Effector CD4-positive, alpha-beta T cell (primary cell): ENCODE measurements around the gene HMGA1.
"Not testable (repeated sequence)": the region's sequence is repeated elsewhere in the genome, so short reads cannot be mapped to it uniquely, and the experiment has no call there.

Experiments used
- DNase-seq: peaks from one replicate; pipeline ENCODE4 v3.0.0-alpha.2; 2020

Gene HMGA1

DNA sequence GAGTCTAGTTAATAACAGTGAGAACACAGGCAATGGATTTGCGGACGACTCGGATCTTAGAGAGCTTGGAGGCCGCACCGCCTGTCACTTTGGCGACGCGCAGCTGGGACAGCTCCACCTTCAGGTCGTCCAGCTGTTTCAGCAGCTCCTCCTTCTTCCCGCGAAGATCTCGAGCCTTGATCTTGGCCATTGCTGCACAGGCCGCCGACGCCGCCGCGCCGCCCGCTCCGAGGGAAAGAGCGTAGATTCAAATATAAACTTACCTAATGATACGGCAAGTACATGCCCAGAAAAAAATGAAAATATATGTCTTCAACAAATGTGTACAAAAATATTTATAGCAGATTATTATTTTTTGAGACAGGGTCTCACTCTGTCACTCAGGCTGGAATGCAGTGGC is 26.8 kb downstream of the HMGA1 start:
- not testable (repeated sequence) for DNase-seq

DNA sequence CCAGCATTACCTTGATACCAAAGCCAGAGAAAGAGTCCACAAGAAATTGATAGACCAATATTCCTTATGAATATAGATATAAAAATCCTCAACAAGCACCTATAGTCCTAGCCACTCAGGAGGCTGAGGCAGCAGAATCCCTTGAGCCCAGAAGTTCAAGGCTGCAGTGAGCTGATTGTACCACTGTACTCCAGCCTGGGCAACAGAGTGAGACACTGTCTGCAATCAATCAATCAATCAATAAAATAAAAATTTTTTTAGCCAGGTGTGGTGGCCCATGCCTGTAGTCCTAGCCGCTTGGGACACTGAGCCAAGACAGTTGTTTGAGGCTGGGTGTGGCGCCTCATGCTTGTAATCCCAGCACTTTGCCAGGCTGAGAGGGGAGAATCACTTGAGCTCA is 31.1 kb downstream of the HMGA1 start:
- no peak for DNase-seq

DNA sequence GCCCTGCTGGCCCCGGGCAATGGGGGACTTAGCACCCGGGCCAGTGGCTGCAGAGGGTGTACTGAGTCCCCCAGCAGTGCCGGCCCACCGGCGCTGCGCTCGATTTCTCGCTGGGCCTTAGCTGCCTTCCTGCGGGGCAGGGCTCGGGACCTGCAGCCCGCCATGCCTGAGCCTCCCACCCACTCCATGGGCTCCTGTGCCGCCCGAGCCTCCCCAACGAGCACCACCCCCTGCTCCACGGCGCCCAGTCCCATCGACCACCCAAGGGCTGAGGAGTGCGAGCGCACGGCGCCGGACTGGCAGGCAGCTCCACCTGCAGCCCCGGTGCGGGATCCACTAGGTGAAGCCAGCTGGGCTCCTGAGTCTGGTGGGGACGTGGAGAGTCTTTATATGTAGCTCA is 32.5 kb downstream of the HMGA1 start:
- not testable (repeated sequence) for DNase-seq

DNA sequence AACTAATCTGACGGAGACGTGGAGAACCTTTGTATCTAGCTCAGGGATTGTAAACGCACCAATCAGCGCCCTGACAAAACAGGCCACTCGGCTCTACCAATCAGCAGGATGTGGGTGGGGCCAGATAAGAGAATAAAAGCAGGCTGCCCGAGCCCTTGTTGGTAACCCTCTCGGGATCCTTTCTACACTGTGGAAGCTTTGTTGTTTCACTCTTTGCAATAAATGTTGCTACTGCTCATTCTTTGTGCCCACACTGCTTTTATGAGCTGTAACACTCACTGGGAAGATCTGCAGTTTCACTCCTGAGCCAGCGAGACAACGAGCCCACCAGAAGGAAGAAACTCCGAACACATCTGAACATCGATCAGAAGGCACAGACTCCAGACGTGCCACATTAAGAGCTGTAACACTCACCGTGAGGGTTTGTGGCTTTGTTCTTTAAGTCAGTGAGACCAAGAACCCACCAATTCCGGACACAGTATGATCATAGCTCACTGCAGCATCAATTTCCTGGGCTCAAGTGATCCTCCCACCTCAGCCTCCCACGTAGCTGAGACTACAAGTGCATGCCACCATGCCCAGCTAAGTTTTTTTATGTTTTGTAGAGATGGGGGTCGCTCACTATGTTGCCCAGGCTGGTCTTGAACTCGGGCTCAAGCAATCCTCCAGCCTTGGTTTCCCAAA is 33.1 kb downstream of the HMGA1 start:
- not testable (repeated sequence) for DNase-seq

DNA sequence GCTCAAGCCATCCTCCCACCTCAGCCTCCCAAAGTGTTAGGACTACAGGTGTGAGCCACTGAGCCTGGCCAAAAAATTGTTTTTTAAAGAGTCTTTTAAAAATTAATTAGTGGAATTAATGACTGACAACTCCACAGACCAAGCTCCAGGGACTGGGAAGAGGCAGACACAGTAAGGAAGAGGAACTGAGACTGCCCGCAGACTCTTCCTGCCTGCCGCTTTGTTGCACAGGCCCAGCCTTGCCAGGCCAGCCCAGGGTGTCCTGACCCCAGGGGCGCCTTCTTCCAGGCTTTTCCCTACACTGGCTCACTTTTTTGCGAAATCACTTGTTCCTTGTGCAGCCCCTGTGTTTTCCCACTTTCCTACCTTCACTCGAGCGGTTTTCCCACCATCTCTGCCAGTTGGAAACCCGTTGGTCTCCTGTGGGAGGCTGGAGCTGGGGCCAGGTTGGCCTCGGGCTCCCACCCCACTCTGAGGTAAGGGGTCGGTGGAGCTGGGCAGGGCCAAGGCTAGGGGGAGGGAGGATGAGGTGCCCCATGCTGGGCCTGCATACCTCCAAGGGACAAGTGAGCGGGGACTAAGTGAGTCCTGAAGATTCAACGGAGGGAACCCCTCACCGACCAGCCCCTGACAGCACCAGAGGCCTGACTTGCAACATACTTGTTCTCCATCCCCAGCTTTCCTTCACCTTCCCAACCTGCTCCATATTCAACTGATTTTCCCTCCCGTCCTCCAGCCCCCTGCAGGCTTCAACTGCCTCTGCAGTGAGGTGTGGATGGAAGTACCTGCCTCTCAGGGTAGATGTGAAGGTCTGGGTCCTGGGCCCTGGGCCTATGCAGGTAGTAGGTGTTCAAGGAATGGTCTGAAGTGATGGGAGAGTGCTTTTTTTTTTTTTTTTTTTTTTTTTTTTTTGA is 35.6 kb downstream of the HMGA1 start:
- DNase-seq: no peak

DNA sequence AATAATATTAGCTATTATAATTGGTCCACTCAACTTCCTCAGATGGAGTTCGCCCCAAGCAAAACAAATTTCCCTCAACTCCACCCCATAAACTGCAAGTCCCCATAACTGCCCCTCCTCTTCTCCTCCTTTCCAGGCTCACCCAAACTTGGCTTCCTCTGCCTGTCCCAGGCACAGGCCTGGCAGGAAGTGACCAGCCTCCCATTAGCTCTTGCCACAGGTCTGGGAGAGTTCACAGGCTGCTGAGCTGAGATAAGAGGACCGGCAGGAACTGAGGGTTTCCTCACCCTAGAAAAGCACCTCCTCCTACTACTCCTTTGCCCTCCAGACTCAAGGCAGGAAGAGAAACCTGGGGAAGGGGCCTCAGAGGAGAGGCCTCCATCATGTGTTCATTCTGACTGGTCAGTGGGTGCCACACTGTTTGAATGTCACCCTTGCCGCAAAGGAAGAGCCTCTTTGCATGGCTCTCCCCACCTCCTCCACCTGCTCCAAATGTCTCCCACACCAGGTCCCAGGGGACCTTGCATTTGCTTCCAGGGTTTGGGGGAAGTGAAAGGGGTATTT is 36.7 kb downstream of the HMGA1 start:
- no peak for DNase-seq

DNA sequence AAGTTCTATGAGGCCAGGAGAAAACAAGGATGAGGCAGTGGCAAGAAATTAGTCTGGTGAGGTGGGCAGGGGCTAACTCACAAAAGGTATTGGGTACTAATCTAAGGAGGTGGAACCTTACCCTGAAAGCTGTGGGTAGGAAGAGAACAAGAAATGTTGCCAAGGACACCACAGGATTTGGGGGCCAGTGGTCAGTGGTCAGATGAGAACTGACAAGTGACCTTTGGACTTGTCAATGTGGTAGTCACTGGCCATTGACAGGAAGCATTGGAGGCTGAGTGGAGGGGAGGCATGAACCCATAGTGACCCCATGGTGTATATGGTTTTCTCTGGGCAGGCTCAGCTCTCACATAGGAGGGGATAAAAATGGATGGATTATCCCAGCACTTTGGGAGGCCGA is 37.5 kb downstream of the HMGA1 start:
- DNase-seq: no peak

DNA sequence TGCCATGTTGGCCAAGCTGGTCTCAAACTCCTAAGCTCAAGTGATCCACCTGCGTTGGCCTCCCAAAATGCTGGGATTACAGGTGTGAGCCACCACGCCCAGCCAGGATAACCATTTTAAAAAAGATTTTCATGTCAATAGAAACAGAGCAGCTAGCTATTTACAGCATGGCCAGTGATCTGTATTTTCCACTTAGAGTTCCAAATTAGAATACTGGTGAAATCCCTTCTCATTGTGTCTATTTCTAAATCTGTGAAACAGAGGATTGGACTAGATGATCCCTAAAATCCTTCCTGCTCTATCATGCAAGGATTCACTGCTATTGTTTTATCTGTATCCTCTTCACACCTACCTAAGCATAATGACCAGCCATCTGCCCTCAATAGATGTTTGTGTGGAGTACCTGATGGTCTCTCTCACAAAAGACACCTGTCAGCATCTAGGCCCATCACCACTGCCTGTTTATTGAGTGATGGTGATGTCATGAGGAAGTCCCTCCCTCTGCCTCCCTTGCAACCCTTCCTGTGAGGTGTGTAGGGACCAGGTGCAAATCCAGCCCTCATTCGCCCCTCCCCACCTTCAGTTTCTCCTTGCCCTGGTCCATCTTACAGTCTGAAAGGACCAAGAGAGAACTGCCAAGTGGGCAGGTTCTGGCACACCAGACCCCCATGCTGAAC is 38.6 kb downstream of the HMGA1 start:
- no peak for DNase-seq

DNA sequence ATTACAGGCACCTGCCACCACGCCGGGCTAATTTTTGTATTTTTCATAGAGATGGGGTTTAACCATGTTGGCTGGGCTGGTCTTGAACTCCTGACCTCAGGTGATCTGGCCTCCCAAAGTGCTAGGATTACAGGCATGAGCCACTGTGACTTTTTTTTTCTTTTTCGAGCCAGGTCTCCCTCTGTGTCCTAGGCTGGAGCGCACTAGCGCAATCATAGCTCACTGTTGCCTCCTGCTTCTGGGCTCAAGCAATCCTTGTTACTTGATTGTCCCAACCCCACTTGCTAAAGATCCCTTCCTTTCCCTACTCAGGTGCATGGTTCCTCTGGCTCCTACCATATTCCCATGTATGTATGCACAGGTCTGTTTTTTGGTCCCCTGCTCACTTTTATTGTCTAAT is 39.5 kb downstream of the HMGA1 start:
- DNase-seq: no peak

DNA sequence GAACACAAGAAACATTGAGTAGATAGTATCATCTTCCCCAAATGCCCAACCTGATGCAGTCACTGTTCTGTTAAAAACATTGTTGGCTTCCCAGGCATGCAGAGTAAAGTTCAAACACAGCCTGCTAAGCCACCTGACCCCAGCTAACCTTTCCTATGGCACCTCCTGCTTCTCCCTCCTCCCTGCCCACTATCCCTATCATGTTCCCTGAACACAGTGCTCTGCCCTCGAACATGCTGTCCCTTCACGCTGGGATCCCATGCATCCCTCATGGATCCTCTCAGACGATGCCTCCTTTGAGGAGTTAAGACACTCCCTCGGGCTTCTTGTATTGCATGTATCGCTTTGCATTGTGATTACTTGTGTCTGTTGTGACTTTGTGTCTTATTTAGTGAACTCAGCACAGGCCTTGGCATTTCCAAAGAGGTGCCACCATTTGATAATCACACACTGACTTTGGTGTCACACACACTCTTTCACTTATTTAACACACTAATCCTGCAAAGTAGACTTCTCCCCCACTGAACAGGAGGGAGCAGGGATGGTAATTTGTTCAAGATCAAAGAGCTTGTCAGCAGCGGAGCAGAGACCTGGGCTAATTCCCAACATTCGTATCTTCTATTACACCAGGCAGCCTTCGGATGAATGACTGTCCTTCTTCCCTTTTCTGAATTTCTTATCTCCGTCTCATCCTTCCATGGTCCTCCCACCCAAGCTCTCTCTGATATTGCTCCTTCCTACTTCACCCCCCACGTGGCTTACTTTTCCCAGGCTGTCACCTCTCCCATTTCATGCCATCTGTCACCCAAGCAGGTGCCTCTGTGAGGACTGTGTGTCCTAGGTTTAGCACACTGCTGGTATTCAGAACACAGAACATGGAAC is 40.4 kb downstream of the HMGA1 start:
- DNase-seq: no peak

DNA sequence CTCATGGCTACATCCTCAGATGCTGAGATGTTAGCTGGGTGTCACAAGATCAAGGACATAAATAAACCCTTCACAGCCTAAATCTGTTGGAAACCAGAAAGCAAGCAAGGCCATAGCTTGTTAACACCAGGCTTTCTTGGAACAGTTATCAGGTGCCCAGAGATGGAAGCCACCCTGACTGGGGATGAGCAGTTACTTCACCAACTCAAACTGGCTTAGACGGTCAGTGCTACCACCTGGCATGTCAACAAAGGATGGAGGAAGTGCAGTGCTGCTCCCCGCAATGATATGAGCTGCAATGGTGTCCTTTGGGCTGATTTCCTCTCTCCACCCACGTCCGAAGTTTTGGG is 41.1 kb downstream of the HMGA1 start:
- no peak for DNase-seq

DNA sequence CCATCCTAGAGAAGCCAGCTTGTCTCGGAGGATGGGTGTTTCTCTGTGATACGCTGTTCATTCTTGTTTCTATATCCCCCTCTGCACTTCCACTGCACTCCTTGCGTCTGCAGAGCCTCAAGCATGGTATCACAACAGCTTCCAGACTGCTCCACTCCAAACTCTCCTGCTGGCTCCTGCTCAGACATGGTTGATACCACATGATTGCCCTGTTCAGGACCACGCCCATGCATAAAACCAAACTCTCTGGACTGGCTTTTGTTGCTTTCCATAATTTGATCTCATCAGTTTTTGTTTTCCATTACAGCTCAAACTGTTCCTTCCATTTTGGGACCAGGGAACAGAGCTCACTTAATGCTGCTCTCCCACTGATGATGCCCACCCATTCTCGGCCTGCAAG is 42.2 kb downstream of the HMGA1 start:
- no peak for DNase-seq

DNA sequence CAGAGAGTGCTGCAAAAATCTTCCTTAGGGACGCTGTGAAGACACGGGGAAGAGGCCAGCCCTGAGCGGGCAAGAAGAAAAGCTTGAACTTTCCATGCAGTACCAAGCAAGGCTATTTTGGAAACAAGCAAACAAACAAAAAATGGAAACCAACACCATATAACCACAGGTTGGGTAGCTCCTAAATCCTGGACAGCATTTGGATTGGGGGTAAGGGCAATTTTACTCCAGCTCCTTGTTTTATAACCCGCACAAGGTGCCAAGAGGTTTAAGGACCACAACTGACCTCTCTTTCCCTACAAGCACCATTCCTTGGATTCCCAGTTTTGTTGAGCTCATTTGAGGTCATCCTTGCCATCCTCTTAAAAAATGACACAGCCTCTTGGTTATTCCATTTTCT is 43.5 kb downstream of the HMGA1 start:
- DNase-seq: no peak

DNA sequence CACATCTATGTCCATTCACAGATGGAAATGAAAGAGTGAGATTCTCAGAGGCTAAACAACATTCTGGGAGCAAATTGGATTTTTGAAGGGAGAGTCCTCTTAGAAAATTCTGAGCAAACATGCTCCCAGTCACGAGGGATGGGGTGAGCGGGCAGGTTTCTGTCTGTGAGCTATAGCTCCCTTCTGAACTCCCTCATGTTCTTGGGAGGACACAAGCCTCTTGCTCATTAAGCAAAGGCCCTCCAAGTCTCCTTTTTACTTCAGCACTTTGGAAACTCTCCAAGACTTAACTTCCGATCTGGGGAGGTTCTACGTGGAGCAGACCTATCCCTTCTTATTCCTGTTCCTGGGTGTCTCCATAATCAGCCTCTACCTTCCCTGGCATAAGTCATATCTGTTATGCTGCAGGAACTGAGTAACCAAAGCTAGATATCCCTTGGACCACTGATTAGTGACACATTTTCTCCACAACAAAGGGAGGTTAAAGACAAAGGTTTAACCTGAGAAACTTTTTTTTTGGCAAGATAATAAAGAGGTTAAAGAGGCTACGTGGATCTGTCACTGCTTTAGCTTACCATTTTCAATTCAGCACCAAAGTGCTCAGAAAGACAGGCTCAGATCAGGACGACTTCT is 45.1 kb downstream of the HMGA1 start:
- no peak for DNase-seq

DNA sequence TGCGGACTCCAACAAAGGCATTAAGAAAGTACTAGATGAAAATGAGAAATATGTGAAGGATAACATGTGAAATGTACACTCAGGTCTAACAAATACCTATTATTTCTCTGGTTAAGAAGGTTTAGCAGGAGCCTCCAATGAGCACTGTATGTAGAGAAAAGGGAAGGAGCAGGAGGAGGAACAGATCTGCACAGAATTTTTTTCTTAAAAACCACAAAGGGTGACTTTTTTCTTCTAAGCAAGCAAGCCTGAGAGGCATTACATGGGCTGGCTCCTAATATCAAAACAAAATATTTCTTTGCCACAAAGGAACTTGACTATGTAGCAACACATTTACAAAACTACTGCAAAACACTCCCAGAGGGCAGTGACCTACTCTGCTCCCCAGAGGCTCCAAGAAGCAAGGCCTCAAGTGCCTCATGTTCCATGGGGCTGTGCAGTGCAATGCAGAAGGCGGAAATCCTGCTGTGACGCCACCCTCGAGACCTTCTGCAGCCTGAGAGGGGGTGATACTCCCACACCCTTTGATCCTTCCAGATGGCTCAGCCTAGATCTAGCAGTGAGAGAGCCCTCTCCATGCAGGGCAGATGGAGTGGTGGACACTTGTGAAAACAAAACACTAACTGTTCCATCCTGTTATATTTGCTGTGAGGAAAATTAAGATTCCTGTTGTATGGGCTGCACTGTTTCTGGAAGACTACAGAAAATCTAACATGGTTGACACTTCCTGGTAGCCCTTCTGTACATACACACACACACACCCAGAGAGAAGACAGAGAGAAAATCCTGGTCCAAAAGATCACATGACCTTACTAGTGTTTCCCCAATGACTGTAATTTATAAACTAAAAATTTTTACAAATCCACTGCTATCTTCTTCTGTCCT is 48.1 kb downstream of the HMGA1 start:
- DNase-seq: no peak

DNA sequence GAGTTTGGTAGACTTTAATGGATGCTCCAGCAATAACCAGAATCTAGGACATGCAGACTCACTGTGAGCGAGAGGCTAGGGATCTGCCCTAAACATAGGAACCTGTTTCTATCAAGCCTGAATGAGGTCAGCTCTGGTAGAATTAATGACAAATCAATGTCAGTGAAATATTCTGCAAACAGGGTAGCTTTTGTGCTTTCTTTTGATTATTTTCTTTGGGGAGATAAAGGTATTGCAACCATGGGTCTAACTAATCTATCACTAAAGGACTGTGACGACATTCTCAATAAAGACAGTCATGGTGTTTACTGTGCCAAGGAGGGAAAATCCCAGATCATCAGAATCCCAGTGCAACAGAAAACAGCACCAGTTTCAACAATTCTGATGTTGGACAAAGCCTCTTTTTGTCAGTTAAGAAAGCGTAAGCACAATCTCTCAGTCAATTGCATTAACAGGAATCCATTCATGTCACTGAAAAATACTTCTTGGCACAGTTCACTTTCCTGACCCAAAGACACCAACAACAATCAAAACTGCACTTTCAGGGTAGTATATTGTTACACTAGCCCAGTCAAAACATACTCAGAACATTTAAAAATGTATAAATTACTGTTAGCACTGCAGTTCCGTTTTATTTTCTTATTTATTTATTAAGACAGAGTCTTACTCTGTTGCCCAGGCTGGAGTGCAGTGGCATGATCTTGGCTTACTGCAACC is 48.9 kb downstream of the HMGA1 start:
- no peak for DNase-seq

DNA sequence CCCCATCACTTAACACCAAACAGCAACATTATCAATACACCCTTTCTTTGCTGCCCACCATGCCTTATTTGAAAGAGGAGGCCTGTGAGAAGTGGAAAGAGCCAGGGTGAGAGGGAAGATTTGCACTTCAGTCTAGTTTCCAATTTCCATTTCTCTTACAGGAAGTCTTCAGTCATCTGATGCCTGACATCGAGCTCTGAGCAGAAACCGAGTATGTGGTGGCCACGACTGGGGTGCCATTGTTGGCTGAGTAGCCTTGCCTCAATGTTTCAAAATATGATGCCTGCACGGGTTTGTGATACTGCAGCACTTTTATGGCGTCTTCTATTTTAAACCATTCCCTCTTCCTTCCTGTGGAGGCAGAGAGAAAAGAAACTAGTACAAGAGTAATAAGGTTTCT is 51.9 kb downstream of the HMGA1 start:
- no peak for DNase-seq

DNA sequence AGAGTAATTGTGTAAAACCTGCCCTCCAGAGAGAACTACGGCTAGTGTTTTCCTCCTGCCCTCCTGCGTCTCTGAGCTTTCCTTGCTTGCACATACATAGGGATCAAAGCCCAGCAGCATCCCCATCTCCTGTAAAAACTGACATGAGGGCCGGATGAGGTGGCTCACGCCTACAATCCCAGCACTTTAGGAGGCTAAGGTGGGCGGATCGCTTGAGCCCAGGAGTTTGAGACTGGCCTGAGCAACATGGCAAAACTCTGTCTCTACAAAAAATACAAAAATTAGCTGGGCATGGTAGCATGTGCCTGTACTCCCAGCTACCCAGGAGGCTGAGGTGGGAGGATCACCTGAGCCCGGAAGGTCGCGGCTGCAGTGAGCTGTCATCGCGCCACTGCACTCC is 52.5 kb downstream of the HMGA1 start:
- DNase-seq: no peak

DNA sequence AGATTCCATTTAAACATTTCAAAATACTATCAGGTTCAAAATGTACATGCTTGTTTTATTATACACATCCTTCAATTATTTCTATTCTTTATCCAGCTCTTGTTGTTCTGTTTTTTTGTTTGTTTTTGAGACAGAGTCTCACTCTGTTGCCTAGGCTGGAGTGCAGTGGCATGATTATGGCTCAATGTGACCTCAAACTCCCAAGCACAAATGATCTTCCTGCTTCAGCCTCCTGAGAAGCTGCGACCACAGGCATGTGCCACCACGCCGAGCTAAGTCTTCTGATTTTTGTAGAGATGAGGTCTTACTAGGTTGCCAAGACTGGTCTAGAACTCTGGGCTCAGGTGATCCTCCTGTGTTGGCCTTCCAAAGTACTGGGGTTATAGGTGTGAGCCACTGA is 56.3 kb downstream of the HMGA1 start:
- DNase-seq: no peak

DNA sequence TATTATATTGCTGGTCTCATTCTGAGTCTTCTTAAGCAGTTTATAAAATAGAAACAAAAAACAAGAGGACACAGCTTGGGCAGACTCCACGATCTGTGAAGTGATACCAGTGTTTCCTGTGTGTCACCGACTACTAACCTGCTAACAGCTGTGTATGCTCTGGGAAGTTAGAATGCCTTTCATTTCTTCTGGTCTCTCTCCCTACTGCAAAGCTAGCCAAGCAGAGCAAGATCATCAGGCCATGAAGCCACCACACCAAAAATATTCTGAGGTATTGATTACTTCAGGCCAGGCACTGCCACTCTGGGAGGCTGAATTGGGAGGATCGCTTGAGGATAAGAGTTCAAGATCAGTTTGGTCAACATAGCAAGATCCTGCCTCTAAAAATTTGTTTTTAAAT is 59.0 kb downstream of the HMGA1 start:
- no peak for DNase-seq
